Activated CD4-positive, alpha-beta T cell treated with anti-CD3 and anti-CD28 coated beads, Interleukin-2, Interleukin-4, amounts not matched to agents 100 ng/mL and 50 ng/mL, durations not matched to agents 16 hours and 8 hours (primary cell): ENCODE measurements around the gene SLC66A1.
"Not testable (repeated sequence)": the region's sequence is repeated elsewhere in the genome, so short reads cannot be mapped to it uniquely, and the experiment has no call there.

Source experiments
- DNase-seq: peaks from one replicate; pipeline ENCODE4 v3.0.0-alpha.2; 2020; ENCODE audit warnings: low spot score

SLC66A1 gene, protein sequence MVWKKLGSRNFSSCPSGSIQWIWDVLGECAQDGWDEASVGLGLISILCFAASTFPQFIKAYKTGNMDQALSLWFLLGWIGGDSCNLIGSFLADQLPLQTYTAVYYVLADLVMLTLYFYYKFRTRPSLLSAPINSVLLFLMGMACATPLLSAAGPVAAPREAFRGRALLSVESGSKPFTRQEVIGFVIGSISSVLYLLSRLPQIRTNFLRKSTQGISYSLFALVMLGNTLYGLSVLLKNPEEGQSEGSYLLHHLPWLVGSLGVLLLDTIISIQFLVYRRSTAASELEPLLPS

DNA sequence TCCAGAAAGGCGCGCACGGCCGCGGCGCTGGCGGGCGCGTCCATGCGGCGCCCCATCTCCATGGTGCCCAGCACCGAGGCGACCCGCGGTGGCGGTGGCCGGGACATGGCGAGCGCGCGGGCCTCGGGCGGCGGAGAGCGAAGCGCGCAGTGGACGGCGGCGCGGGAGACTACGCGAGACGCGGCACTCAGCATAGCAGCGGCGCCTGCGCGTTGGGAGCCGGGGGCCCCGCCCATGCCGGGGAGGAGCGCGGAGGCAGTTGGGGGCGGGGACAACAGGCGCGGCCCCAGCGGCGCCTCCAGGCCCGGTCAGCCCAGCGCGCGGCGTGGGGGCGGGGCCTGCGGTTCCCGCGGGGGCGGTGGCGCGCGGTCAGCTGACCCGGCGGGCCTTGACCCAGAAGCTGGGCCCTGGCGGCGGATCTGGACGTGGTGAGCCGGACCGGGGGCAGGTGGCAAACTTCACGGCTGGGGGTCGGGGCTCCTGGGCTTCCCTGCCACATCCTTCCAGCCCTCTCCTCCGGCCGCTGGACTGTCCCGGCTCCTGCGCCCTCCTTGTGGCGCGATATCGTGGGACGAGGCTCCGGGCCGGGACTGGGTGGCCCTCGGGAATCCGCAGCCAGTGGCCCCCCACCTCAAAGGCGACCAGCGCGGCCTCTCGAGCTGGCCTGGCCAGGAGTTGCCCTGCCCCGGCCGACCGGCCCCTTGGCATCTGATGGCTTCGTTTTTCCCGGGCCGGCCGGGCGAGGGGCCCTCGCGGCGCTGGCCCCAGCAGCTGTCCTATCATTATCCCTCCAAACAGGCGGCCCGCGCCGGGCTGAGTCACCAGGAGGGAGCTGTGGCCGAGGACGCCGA, at the start of gene SLC66A1, which contains the start of gene AKR7A2:
Gene SLC66A1 (plus strand): TSS at position 396 of the 851 bp plus-strand sequence. CDS start 5,352 bp downstream, outside the sequence.
Gene AKR7A2 (minus strand): TSS at position 214 of the 851 bp plus-strand sequence. CDS start 20 bp downstream, at position 194.
- DNase-seq = peak; percentile 89

DNA sequence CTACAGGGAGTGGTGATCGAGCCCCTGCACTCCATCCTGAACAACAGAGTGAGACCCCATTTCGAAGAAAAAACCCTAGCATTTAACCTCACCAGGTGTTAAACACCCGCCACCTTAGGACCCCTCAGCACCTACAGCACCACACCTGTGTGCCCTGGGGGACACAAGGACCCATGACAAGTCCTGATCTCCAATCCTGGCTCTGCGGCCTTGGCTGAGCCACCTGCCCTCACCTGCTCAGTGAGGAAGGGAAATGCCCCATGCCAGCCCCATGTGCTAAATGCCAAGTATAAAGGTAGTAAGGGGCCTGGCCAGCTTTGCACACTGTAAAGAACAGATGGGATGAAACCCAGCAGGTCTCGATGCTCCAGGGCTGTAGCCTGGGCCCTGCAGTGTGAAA, 49.4 kb upstream of the SLC66A1 start:
- no peak for DNase-seq

DNA sequence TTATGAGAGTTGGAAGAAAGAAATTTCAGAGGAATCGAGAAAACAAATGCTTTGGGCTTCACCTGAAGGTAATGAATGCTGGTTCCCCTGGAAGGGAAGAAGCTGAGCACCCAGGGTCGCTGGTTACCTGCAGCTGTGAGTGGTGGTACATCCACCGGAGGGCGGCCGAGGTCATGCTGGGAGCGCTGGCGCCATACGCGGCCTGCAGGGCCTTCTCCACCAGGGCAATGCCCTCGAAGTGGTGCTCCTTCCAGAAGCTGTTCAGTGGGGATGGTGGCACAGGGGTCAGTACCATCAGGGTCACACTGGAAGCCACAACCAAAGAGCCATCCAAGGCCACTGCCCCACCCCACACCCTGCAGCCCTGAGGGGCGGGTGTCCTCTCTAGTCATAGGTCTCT, 43.7 kb upstream of the SLC66A1 start:
- no peak for DNase-seq

DNA sequence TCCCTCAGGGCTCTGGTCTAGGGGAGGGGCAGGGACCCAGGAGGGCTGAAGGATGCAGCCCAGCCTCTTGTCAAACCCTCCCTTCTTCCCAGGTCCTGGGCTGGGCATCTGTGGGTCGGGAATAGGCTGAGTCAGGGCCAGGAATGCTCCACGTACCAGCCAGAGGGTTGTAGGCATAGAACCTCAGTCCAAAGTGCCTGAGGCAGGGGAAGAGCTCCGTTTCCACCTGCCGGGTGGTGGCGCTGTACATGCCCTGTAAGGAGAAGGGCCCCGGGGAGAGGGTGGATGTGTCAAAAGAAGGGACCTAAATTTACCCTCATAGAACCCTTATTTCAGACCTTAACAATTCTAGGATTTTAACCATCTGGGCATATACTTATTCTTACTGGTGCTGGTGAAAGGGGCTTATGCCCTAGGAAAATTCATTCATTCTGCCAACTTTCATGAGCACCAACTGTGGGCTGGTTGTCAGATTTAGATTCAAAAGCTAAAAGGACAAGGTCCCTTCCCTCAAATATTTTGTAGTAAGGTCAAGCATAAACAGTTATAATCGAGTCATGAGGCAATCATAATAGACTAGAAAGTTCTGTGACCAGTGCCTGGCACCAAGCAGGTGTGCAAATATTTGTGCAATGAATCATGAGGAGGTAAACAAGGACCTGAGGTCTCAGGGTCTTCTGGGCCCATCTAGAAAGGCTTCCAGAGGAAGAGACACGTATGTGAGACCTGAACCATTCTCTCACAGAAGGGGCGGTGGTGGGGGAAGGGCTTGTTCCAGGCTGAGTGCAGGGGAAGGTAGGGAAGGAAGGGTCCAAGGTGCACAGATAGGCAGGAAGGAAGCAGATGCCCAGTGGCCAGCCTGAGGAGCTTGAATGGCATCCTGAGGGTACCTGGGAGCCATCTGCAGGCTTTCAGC, 42.4 kb upstream of the SLC66A1 start:
- not testable (repeated sequence) for DNase-seq

DNA sequence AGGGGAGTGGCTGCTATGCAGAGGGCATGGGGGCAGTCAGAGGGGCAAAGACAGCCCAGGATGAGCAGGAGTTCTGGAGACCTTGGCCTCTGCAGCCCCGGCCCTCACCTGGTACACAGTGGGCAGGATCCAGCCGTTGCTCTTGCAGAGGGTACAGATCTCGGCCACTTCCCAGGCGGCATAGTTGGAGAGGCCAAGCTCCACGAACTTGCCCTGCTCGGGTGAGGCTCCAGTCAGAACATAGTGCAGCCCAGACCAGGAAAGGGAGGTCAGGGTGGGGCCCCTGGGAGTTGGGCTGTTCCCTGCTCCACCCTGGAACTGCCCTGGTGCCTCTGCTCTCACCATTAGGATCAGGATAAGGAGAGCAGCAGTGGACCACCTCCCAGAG, 41.8 kb upstream of the SLC66A1 start:
- DNase-seq = not testable (repeated sequence)

DNA sequence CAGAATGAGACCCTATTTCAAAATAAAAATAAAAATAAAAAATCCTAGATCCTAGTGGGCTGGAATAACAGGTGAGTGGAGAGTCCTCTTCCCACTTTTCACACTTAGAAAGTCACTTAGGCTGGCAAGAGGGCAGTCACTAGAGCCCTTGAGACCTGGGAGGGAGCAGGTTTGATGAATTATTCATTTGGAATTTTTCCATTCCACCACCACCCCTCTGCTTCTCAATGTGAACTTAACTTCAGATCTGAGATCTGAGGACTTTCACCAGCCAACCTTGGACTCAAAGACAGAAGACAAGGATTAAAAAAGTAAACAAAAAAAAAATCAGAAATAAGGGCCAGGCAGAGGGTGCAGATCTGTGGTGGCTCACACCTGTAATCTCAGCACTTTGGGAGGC, 40.1 kb upstream of the SLC66A1 start:
- DNase-seq = no peak

DNA sequence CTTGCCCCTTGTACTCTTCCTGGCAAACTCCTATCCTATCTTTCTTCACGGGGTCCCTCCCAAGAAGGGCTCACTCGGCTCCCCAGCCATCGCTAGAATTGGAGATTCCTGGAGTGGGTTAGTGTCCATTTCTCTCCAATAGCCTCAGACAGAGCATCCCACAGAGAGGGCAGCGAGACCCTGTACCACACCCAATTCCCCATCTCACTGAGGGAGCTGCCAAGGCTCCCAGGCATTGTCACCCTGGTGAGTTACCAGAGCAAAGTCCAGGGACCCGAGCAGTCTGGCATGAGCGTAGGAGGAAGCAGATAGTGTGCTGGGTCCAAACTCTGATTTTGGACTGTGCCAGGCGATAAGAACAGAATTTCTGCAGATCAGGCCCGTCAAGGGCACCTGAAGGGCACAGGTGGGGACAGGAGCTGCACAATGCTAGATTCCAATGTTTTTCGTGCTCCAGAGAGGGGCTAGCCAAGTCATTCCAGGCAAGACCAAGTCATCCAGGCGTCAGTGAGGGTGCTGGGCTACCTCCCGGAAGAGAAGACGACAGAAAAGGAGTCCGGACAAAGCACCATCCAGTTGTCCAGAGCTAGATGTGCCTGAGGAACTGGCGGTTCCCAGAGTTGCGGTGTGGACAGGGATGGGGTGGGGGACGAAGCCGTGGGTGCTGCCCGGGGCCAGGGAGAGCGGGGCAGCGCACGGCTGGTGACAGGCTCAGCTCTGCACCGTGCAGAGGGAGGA, 38.9 kb upstream of the SLC66A1 start:
- DNase-seq = no peak

DNA sequence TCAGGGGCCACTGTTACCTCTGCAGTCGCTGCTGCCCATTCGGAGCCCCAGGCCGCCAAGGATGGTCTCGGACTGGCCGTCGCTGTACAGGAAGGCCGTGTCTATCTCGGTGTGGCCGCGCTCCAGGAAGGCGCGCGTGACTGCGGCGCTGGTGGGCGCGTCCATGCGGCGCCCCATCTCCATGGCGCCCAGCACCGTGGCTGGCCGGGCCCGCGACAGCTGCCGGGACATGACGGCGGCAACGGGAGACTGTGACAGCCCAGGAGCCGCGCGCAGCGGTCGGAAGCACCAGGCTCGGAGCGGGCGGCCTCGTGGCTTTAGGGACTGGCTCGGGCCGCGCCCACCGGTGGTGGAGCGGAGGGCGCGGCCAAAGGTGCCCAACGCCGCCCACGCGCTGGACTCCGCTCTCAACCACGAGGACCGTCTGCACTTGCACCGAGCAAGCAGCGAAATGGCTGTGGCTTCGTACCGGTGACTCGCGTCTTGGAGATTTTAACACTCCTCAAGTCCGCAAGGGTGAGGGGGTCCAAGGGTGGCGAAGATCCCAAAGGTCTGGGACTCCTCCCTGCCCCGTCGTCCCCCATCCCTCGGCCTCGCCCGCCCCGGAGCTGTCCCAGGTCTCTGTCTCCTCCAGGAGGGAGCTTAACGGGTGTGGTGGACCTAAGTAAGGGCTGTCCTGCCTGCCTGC, 38.1 kb upstream of the SLC66A1 start:
- not testable (repeated sequence) for DNase-seq

DNA sequence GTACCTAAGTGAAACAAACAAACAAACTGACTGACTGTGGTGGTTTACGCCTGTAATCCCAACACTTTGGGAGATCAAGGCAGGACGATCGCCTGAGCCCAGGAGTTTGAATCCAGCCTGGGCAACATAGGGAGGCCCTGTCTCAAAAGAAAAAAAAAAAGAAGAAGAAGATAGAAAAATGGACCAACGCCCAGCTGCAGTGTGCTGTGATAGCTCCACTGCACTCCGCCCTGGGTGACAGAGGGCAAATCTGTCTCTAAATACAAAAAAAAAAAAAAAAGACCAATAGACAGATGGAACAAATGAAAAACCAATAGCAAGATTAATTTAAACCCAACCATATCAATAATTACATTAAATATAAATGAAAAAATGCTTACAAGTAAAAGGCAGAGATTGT, 37.5 kb upstream of the SLC66A1 start:
- no peak for DNase-seq

DNA sequence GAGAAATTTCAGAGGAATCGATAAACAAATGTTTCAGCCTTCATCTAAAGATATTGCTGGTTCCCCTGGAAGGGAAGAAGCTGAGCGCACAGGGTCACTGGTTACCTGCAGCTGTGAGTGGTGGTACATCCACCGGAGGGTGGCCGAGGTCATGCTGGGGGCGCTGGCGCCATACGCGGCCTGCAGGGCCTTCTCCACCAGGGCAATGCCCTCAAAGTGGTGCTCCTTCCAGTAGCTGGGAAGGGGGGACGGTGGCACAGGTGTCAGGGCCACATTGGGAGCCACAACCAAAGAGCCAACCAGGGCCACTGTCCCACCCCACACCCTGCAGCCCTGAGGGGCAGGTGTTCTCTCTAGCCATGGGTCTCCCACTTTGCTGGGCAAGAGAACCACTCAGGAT, 28.2 kb upstream of the SLC66A1 start:
- no peak for DNase-seq

DNA sequence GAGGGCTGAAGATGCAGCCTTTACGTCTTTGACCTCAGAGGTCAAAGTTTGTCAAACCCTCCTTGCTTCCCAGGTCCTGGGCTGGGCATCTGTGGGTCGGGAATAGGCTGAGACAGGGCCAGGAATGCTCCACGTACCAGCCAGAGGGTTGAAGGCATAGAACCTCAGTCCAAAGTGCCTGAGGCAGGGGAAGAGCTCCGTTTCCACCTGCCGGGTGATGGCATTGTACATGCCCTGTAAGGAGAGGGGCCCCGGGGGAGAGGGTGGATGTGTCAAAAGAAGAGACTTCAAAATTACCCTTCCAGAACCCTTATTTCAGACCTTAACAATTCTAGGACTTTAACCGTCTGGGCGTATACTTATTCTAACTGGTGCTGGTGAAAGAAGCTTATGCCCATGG, 27.2 kb upstream of the SLC66A1 start:
- DNase-seq = no peak

DNA sequence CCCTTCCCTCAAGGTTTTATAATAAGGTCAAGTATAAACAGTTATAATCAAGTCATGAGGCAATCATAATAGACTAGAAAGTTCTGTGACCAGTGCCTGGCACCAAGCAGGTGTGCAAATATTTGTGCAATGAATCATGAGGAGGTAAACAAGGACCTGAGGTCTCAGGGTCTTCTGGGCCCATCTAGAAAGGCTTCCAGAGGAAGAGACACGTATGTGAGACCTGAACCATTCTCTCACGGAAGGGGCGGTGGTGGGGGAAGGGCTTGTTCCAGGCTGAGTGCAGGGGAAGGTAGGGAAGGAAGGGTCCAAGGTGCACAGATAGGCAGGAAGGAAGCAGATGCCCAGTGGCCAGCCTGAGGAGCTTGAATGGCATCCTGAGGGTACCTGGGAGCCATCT, 26.8 kb upstream of the SLC66A1 start:
- not testable (repeated sequence) for DNase-seq

DNA sequence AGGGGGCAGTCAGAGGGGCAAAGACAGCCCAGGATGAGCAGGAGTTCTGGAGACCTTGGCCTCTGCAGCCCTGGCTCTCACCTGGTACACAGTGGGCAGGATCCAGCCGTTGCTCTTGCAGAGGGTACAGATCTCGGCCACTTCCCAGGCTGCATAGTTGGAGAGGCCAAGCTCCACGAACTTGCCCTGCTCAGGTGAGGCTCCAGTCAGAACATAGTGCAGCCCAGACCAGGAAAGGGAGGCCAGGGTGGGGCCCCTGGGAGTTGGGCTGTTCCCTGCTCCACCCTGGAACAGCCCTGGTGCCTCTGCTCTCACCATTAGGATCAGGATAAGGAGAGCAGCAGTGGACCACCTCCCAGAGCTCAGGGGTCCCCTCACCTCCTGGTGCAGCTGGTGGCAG, 26.3 kb upstream of the SLC66A1 start:
- not testable (repeated sequence) for DNase-seq

DNA sequence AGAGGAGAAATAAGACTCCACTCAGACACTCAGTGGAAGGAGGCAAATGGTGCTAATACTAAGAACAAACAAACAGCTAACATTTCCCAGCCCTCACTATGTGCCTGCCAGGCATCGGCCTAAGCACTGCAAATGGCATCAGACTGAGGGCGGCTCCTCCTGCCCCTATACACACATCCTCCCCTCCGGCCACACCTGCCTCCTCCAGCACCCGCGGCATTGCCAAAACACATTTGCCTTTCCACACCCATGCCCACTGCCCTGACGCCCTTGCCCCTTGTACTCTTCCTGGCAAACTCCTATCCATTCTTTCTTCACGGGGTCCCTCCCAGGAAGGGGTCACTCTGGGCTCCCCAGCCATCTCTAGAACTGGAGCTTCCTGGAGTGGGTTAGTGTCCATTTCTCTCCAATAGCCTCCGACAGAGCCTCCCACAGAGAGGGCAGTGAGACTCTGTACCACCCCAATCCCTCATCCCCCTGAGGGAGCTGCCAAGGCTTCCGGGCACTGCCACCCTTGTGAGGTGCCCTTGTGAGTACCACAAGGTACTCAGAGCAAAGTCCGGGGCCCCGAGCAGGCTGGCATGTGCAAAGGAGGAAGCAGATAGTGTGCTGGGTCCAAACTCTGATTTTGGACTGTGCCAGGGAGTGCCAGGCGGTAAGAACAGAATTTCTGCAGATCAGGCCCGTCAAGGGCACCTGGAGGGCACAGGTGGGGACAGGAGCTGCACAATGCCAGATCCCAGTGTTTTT, 24.5 kb upstream of the SLC66A1 start:
- DNase-seq = no peak

DNA sequence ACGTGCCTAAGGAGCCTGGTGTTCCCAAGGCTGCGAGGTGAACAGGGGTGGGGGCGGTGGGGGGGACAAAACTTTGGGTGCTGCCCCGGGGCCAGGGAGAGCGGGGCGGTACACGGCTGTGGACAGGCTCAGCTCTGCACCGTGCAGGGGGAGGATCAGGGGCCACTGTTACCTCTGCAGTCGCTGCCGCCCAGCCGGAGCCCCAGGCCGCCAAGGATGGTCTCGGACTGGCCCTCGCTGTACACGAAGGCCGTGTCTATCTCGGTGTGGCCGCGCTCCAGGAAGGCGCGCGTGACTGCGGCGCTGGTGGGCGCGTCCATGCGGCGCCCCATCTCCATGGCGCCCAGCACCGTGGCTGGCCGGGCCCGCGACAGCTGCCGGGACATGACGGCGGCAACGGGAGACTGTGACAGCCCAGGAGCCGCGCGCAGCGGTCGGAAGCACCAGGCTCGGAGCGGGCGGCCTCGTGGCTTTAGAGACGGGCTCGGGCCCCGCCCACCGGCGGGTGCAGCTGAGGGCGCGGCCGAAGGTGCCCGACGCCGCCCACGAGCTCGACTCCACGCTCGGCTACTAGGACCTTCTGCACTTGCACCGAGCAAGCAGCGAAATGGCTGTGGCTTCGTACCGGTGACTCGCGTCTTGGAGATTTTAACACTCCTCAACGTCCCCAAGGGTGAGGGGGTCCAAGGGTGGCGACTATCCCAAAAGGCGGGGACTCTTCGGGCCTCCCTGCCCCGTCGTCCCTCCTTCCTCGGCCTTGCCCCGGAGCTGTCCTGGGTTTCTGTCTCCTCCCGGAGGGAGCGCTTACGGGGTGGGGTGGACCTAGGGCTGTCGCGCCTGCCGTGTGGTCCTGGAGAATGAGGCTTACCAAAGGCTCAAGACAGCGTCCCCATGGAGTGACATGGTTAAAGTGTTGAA, 23.5 kb upstream of the SLC66A1 start, which contains the start of gene AKR7A3:
Gene AKR7A3 (minus strand): TSS at position 447 of the 918 bp plus-strand sequence. CDS start 61 bp downstream, at position 386.
- peak; percentile 48 for DNase-seq

DNA sequence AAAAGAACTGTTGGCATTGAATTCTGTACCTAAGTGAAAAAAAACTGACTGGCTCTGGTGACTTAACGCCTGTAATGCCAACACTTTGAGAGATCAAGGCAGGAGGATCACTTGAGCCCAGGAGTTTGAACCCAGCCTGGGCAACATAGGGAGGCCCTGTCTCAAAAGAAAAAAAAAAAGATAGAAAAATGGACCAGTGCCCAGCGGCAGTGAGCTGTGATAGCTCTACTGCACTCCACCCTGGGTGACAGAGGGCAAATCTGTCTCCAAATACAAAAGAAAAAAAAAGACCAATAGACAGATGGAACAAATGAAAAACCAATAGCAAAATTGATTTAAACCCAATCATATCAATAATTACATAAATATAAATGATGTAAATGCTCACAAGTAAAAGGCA, 22.9 kb upstream of the SLC66A1 start:
- no peak for DNase-seq

DNA sequence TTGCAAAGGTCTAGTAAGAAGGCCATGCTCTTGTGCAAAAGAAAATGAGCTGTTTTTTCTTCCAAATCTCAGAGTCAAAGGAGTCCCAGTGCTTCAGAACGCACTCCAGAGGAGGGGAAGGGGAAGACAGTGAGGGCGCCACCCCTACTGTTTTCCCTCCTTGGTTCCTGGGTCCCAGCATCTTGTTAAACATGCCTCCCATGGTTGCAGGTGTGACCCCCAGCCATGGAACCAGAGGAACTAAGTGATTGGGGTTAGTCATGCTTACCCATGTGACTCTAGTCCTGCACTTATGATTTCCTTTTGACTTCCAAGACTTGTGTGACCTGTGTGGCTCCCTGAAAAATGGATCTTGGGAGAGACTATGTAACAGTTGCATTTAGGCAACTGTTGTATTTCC, 17.5 kb upstream of the SLC66A1 start:
- DNase-seq = no peak

DNA sequence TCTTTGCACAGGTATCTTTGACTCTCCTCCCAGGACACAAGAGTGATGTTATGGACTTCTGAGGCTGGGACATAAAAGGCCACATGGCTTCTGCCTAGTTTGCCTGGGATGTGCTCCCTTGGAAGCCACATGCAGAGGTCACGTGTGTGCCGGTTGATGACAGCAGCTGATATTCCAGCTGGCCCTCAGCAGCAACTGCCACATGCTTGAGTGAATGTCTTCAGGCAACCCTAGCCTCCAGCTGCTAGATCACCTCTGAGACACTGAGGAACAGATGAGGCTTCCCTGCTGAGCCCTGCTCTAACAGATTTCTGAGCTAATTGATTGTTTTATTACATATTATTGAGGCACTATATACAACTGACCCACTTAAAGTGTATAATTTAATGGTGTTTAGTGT, 11.9 kb upstream of the SLC66A1 start:
- no peak for DNase-seq

DNA sequence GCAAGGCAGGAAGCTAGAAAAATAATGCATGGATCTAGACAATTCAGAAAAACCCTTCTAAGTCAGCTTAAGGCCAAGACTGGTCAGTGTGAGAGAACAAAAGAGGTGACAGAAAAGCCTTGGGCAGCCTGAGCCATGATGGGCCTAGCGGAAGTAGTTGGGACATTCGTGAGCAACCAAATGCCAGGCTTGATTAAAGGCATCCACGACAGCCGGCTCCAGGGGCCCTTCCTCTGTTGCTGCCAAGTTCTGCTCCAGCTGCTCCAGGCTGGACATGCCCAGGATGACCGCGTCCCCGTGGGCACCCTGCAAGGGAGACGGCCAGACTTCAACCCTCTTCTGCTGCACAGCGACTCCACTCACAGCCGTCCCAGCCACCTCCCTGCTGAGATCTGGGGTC, 8.0 kb upstream of the SLC66A1 start:
- DNase-seq = not testable (repeated sequence)
